AG04450 (cell line): Measurements from ENCODE around the gene ETFA. TPM values are rescaled to one million over a fixed set of nuclear protein-coding genes. Genes with fewer than 3 reads are reported as not detected.

Experiments used
- CTCF ChIA-PET: fragments of 300-600, 350-600 bp; formaldehyde crosslinking; extraction: SDS; loops from one replicate; lab custom pipeline; 2022; ENCODE audit warnings: antibody characterized with exemption, inconsistent platforms; lab: Charles Lee
- POLR2A ChIA-PET: fragments of 350-600 bp; formaldehyde crosslinking; extraction: SDS; loops from one replicate; lab custom pipeline; 2021; ENCODE audit warnings: antibody characterized with exemption, inconsistent platforms; lab: Yijun Ruan, JAX
- DNase-seq: peaks from one replicate; pipeline ENCODE4 v3.0.0-alpha.2; 2011; ENCODE audit warnings: low read depth, low spot score
- H3K27ac ChIP-seq: one replicate; pipeline ENCODE4 v1.5.1; 2012; ENCODE audit warnings: low read depth, low read length, control low read depth
- H3K27me3 ChIP-seq: one replicate; pipeline ENCODE4 v1.6.0; 2012; ENCODE audit warnings: low read length; ENCODE audit not compliant: control insufficient read depth, insufficient read depth
- H3K4me3 ChIP-seq: 2 replicates; pipeline ENCODE4 v1.5.1; 2011; ENCODE audit warnings: mild to moderate bottlenecking, low read depth, low read length, control low read depth
- H3K9me3 ChIP-seq: 2 replicates; pipeline ENCODE4 v1.5.1; 2012; ENCODE audit warnings: low read length; ENCODE audit not compliant: control insufficient read depth, insufficient read depth
- CTCF ChIP-seq: IDR thresholded peaks from 2 replicates; pipeline ENCODE4 v1.5.1; 2011; ENCODE audit warnings: low read depth, low read length, control low read depth, inconsistent platforms
- polyA plus RNA-seq: library from polyadenylated mRNA; depleted of rRNA; stranded (reverse); fragments of >200 nt; gene quantifications from 2 replicates; pipeline ENCODE4 v1.2.3, GENCODE V29; 2011

The ETFA gene
- polyA plus RNA-seq, 1 experiment: 208 TPM

GRCh38 chr15:76197703-76198455 lies 113.4 kb downstream of the ETFA start:
- H3K9me3 ChIP-seq: no peaks in the 10 kb centered on the region; the same call in 1 of the 2 replicates
- no peak overlapping the region for H3K4me3 ChIP-seq
- TF ChIP-seq CTCF: no peak
- POLR2A ChIA-PET: no interaction called here
- no peak overlapping the region for H3K27ac ChIP-seq
- CTCF ChIA-PET: interaction anchor here (0.8 to 1.9 kb wide), 2 partner anchors 7 to 12 kb away, joined by 3 to 9 read pairs; no protein-coding TSS in a partner anchor
- DNase-seq: no peak
- H3K27me3 ChIP-seq: no peaks in the 10 kb centered on the region

- peaks cover 2% of the 10 kb centered on the region for H3K27me3 ChIP-seq
- ChIA-PET POLR2A (interaction anchor here (0.6 to 1.0 kb wide), 7 partner anchors 9 to 986 kb away, joined by 3 to 13 read pairs (median 4); no protein-coding TSS in a partner anchor), CTCF (interaction anchor here (0.7 to 0.8 kb wide), 2 partner anchors 11 to 25 kb away, joined by 3 read pairs; no protein-coding TSS in a partner anchor)
- peak; percentile 75 for DNase-seq
- TF ChIP-seq CTCF: no peak
- H3K4me3 ChIP-seq: no peak overlapping the region
- no peaks in the 10 kb centered on the region; the same call in 1 of the 2 replicates for H3K9me3 ChIP-seq
- peak overlapping the region; percentile 47 for H3K27ac ChIP-seq
Measured at GRCh38 chr15:76196269-76197231, 114.7 kb downstream of the ETFA start.

GRCh38 chr15:76195506-76196268 lies 115.6 kb downstream of the ETFA start:
- no peak for TF ChIP-seq CTCF
- no peak for DNase-seq
- Histone ChIP-seq H3K4me3 (no peak overlapping the region), H3K27me3 (peaks cover 2% of the 10 kb centered on the region), H3K9me3 (no peaks in the 10 kb centered on the region; the same call in 1 of the 2 replicates), H3K27ac (peak overlapping the region; percentile 47)
- CTCF ChIA-PET: interaction anchor here (0.7 kb wide), 1 partner anchor 26 kb away, joined by 3 read pairs; no protein-coding TSS in a partner anchor
- POLR2A ChIA-PET: interaction anchor here (0.6 to 1.0 kb wide), 6 partner anchors 10 to 987 kb away, joined by 3 to 13 read pairs (median 4); no protein-coding TSS in a partner anchor

- CTCF ChIA-PET: interaction anchor here (1.2 kb wide), 1 partner anchor 9 kb away, joined by 3 read pairs; no protein-coding TSS in a partner anchor
- H3K27me3 ChIP-seq: peaks cover 8% of the 10 kb centered on the region
- no peaks in the 10 kb centered on the region; the same call in 1 of the 2 replicates for H3K9me3 ChIP-seq
- H3K27ac ChIP-seq: no peak overlapping the region
- no peak for TF ChIP-seq CTCF
- DNase-seq: no peak
- no peak overlapping the region for H3K4me3 ChIP-seq
- POLR2A ChIA-PET: interaction anchor here (0.7 to 0.8 kb wide), 2 partner anchors 142 to 730 kb away, joined by 3 read pairs; partner anchors contain the start of gene ISL2
Measured at GRCh38 chr15:76193934-76194333, 117.3 kb downstream of the ETFA start.
